22Rv1 (cell line): ENCODE measurements around the gene PLCB4.

Source experiments
- H3K27ac ChIP-seq: fragments of 450-650 bp; 2 replicates; pipeline ENCODE4 v1.5.1; 2017
- ZFX ChIP-seq: fragments of 450-650 bp; IDR thresholded peaks from 2 replicates; pipeline ENCODE4 v1.6.1; 2017; ENCODE audit warnings: antibody characterized with exemption, borderline replicate concordance
- TF ChIP-seq, protein P1 (sequence below): fragments of 450-650 bp; IDR thresholded peaks from 2 replicates; pipeline ENCODE4 v1.5.1; 2017; ENCODE audit warnings: mild to moderate bottlenecking

PLCB4 gene

DNA sequence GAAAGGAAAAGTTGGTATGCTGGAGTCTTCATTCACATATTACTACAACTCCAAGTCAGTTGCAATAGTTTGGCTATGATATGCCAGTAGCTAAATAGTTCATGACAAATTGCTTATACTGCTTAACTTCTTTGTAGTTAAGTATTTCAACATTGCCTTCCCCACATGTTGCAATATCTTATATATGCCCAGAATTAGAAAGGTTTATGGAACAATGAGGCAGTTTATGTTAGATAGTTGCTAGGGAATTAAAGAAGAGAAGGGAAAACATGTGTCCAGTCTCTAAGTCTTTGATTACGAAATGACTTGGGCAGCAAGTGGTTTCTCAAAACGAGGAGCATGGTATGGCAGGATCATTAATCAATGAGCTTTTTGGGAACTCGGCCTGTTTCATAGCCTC lies 145.8 kb downstream of the PLCB4 start:
- TF ChIP-seq ZFX = no peak
- TF ChIP-seq, protein P1, sequence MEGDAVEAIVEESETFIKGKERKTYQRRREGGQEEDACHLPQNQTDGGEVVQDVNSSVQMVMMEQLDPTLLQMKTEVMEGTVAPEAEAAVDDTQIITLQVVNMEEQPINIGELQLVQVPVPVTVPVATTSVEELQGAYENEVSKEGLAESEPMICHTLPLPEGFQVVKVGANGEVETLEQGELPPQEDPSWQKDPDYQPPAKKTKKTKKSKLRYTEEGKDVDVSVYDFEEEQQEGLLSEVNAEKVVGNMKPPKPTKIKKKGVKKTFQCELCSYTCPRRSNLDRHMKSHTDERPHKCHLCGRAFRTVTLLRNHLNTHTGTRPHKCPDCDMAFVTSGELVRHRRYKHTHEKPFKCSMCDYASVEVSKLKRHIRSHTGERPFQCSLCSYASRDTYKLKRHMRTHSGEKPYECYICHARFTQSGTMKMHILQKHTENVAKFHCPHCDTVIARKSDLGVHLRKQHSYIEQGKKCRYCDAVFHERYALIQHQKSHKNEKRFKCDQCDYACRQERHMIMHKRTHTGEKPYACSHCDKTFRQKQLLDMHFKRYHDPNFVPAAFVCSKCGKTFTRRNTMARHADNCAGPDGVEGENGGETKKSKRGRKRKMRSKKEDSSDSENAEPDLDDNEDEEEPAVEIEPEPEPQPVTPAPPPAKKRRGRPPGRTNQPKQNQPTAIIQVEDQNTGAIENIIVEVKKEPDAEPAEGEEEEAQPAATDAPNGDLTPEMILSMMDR = no peak
- no peak overlapping the region for H3K27ac ChIP-seq

GRCh38 chr20:9215539-9215938 lies 146.7 kb downstream of the PLCB4 start:
- no peak overlapping the region for H3K27ac ChIP-seq
- TF ChIP-seq ZFX = no peak
- TF ChIP-seq, protein P1 = peak; percentile 78

DNA sequence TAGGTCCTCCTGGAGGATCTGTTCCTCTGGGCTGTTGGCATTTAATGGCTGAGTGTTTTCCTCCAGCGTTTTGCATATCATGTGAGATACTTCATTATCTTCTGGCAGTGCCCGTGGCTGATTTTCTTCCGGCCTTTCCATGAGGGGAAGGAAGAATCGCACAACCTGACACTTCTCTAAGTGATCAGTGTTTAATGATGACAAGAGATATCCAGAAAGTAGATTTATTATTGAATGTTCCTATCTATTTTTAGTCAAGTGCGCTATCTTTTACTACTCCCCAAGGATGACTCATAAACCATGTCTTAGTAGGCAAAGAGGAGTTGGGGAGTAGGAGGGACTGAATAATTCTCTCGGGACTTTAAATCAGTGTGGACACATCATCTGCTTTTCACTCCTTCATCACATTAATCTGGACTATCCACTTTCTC lies 149.7 kb downstream of the PLCB4 start:
- TF ChIP-seq, protein P1 = no peak
- no peak for TF ChIP-seq ZFX

GRCh38 chr20:9220874-9221547 lies 152.1 kb downstream of the PLCB4 start:
- no peak overlapping the region for H3K27ac ChIP-seq
- TF ChIP-seq, protein P1 = no peak
- no peak for TF ChIP-seq ZFX

More for the DNA sequence above, 149.7 kb downstream of the PLCB4 start:
- no peak overlapping the region for H3K27ac ChIP-seq

- no peak overlapping the region for H3K27ac ChIP-seq
- TF ChIP-seq, protein P1 = no peak
- TF ChIP-seq ZFX = no peak
Measured at GRCh38 chr20:9223296-9223695, 154.4 kb downstream of the PLCB4 start.

GRCh38 chr20:9225879-9226278 lies 157.0 kb downstream of the PLCB4 start:
- no peak overlapping the region for H3K27ac ChIP-seq
- TF ChIP-seq, protein P1 = no peak
- no peak for TF ChIP-seq ZFX

DNA sequence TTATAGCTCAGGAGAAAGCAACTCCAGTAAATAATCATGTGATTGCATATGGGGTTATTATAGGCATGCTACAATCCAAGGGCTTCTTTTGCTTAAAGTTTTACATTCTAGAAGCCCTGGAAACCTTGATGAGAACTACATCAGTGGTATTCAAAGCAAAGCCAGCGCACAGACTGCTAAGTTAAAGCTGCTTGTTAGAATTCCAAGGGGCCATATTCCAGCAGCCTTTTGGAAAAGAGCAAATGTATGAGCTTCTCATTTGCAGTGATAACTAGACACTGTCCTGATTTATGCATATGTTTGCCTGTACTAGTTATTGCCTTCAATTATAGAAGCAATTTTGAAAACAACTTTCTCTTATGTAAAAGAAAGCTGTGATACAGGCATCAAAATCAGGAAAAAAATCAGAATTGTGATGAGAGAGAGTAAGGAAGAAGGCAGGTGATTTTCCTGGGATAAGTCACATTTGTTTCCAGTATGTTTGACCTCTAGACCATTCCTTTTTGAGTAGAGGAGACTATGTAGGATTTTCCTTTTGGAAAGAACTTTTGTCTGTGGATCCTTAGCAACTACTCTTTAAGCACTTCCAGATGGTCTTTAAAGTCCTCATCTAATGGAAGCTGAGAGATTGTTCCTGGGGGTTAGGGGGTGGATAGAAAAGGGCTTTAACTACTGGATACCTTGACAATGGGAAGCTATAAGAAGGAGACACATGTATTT lies 159.2 kb downstream of the PLCB4 start:
- H3K27ac ChIP-seq = no peak overlapping the region
- TF ChIP-seq, protein P1 = no peak
